Thoracic aorta (tissue), 2 donors: ENCODE data around the gene JAK3. TPM values are rescaled to one million over a fixed set of nuclear protein-coding genes. Genes with fewer than 3 reads are reported as not detected.

Source experiments
- ATAC-seq: fragments of 150-250 bp; one replicate; pipeline ENCODE4 v1.8.0; 2017; ENCODE audit warnings: low read depth; ENCODE audit not compliant: insufficient number of reproducible peaks, low FRiP score
- DNase-seq: peaks from one replicate; pipeline ENCODE4 v3.0.0-alpha.2; 2020; ENCODE audit warnings: low spot score
- H3K27ac ChIP-seq, 2 donors: fragments of 200-600 bp; sonication (generic); 1 replicate in 1 of 2; 2 replicates in 1 of 2; pipeline ENCODE4 v1.5.1; 2016; ENCODE audit warnings: mild to moderate bottlenecking in 2 of 2, moderate library complexity in 2 of 2
- H3K27me3 ChIP-seq: fragments of 200-600 bp; sonication (generic); replicated peaks from 2 replicates; pipeline ENCODE4 v1.6.0; 2016; ENCODE audit warnings: mild to moderate bottlenecking; ENCODE audit not compliant: insufficient read depth
- H3K36me3 ChIP-seq: fragments of 200-600 bp; sonication (generic); one replicate; pipeline ENCODE4 v1.5.1; 2016
- H3K4me1 ChIP-seq, 2 donors: fragments of 200-600 bp; sonication (generic); 1 replicate in 1 of 2; 2 replicates in 1 of 2; pipeline versions ENCODE4 v1.5.1 to v1.6.0; 2016; ENCODE audit warnings: low read depth in 2 of 2, mild to moderate bottlenecking in 1 of 2; ENCODE audit not compliant: control insufficient read depth in 1 of 2
- H3K4me3 ChIP-seq: fragments of 200-600 bp; sonication (generic); 2 replicates; pipeline ENCODE4 v1.5.1; 2016; ENCODE audit warnings: mild to moderate bottlenecking
- H3K9me3 ChIP-seq: fragments of 200-600 bp; sonication (generic); 2 replicates; pipeline ENCODE4 v1.5.1; 2016
- total RNA-seq, 2 donors: library from RNA; depleted of rRNA; stranded (reverse); fragments of >200 nt; gene quantifications; one replicate each; pipeline versions ENCODE4 v1.1.0 to v1.2.3, GENCODE V29; 2016
- TF ChIP-seq, protein P1 (sequence below): fragments of 200-600 bp; sonication (generic); IDR thresholded peaks from one replicate; pipeline ENCODE4 v1.5.1; 2019; ENCODE audit warnings: antibody characterized with exemption

The JAK3 gene
- total RNA-seq, 2 donors from 2014 or later: 12.7 to 35.8 TPM

DNA sequence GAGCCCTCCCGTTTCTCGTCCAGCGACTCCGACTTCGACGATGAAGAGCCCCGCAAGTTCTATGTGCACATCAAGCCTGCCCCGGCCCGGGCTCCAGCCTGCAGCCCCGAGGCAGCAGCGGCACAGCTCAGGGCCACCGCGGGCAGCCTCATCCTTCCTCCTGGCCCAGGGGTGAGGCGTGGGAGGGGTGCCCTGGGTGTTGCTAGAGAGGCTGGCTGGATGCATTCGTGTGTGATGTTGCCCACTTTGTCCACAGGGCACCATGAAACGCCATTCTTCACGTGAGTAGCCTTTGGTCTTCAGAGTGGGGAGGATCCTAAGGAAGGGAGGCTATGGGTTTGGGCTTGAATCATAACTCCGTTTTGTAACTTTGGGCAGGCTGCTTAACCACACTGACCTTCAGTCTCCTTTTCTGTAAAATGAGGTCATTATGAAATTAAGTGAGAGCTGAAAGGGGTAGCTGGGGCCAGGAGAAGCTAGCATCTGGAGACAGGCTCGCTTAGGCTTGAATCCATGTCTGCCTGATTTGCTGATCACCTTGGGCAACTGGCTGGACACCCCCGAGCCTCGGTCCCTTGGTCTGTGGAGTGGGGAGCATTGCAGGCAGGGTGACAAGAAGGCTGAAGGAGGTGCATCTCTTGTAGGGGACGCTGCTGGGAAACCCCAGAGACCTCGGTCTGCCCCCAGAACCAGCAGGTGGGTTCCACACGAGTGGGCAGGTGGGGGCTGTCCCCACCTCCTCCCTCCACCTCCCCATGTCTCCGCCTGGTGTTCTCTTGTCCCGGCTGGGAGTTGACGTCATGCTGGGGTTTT lies 71.6 kb downstream of the JAK3 start:
- Histone ChIP-seq H3K4me1 (peaks cover 0 to 6% of the 10 kb centered on the region in 2 donors), H3K27me3 (peaks cover 12% of the 10 kb centered on the region), H3K4me3 (no peak overlapping the region), H3K36me3 (no peaks in the 10 kb centered on the region), H3K27ac (no peak overlapping the region), H3K9me3 (no peaks in the 10 kb centered on the region)
- ATAC-seq (no peak), DNase-seq (no peak)
- TF ChIP-seq, protein P1, sequence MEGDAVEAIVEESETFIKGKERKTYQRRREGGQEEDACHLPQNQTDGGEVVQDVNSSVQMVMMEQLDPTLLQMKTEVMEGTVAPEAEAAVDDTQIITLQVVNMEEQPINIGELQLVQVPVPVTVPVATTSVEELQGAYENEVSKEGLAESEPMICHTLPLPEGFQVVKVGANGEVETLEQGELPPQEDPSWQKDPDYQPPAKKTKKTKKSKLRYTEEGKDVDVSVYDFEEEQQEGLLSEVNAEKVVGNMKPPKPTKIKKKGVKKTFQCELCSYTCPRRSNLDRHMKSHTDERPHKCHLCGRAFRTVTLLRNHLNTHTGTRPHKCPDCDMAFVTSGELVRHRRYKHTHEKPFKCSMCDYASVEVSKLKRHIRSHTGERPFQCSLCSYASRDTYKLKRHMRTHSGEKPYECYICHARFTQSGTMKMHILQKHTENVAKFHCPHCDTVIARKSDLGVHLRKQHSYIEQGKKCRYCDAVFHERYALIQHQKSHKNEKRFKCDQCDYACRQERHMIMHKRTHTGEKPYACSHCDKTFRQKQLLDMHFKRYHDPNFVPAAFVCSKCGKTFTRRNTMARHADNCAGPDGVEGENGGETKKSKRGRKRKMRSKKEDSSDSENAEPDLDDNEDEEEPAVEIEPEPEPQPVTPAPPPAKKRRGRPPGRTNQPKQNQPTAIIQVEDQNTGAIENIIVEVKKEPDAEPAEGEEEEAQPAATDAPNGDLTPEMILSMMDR: no peak

DNA sequence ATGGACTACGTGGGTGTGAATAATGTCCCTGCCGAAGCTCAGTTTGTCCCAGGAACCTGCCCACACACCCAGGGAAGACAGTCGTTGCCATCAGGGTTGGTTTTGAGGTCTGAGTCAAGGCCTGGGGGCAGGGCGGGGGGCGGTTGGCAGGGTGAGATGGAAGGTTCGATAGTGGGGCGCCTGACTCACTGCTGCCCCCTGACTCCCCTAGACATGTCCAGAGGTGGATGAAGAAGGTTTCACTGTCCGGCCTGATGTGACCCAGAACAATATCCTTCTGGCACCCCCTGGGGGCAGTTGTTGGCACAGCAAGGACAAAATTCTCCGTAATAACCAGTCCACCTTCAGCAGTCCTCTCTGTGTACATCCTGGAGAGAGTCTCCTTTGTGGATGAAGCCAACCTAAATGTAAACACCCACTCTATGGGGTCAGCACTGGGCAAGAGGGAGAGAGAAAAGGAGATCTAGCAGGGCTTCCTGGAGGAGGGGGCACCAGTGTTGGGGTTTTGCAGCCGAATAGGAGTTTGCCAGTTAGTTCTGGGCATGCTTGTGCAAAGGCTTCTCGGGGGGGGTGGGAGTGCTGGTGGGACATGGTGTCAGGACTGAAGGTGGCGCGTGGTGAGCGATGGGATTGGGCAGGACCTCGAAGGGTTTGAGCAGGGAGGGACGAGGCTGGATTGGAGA lies 72.4 kb downstream of the JAK3 start:
- no peak for ATAC-seq
- Histone ChIP-seq H3K36me3 (no peaks in the 10 kb centered on the region), H3K4me1 (peaks cover 0 to 6% of the 10 kb centered on the region in 2 donors), H3K4me3 (no peak overlapping the region), H3K9me3 (no peaks in the 10 kb centered on the region), H3K27me3 (peaks cover 12% of the 10 kb centered on the region), H3K27ac (no peak overlapping the region)
- no peak for DNase-seq
- TF ChIP-seq, protein P1: peak; percentile 27

Other genes with a start within 250 kb of the JAK3 start
- gene UNC13A, start 159.6 kb downstream of the JAK3 start, total RNA-seq: 1 to 10 TPM; 2.1 to 7.7 TPM
- gene MAP1S, start 128.5 kb downstream of the JAK3 start, total RNA-seq: 10 to 100 TPM; 31.7 to 42.9 TPM
- 1 to 10 TPM; 8.5 to 8.9 TPM for gene FCHO1, start 96.5 kb downstream of the JAK3 start, total RNA-seq
- gene B3GNT3, start 52.8 kb downstream of the JAK3 start, total RNA-seq: 1 to 10 TPM in 1 of 2 donors, not detected in 1; 2.3 TPM
- gene INSL3, start 26.5 kb downstream of the JAK3 start, total RNA-seq: not detected
- 100 to 1,000 TPM; 718 to 766 TPM for gene RPL18A, start 11.9 kb upstream of the JAK3 start, total RNA-seq
- not detected for gene SLC5A5, start 24.0 kb upstream of the JAK3 start, total RNA-seq
- gene CCDC124, start 85.0 kb upstream of the JAK3 start, total RNA-seq: 10 to 100 TPM; 44.1 to 60.8 TPM
- gene KCNN1, start 119.1 kb upstream of the JAK3 start, total RNA-seq: under 1 TPM in 1 of 2 donors, not detected in 1; 0.99 TPM
- 100 to 1,000 TPM; 114 to 151 TPM for gene ARRDC2, start 160.2 kb upstream of the JAK3 start, total RNA-seq
- gene IL12RB1, start 239.0 kb upstream of the JAK3 start, total RNA-seq: 1 to 10 TPM; 1.6 to 5.4 TPM
- 10 to 100 TPM; 18.7 to 27.8 TPM for gene MAST3, start 249.8 kb upstream of the JAK3 start, total RNA-seq